ENCODE measurements around the gene SCP2.
"Not testable (repeated sequence)": the region's sequence is repeated elsewhere in the genome, so short reads cannot be mapped to it uniquely, and the experiment has no call there.

SCP2 gene

GRCh38 chr1:52996653-52997052 is 69.6 kb downstream of the SCP2 start:
- DNase-seq (no peak), ATAC-seq (ENCODE audit: insufficient read depth, low read depth) (no peak)
- H3K9ac ChIP-seq (ENCODE audit: low read depth, low read length) = no peak overlapping the region
- no peaks in the 10 kb centered on the region for H3K27me3 ChIP-seq (ENCODE audit: insufficient read depth, low read length, poor library complexity)
- TF ChIP-seq CTCF (IDR thresholded peaks at IDR 0.05; ENCODE audit: borderline replicate concordance, extremely low read depth, low read length, poor library complexity, severe bottlenecking) (no peak), EZH2 (IDR thresholded peaks at IDR 0.05; ENCODE audit: borderline replicate concordance, low read depth, low read length, severe bottlenecking) (no peak)
- H3K79me2 ChIP-seq (ENCODE audit: insufficient read depth, low read length) = no peaks in the 10 kb centered on the region
- H2AFZ ChIP-seq (ENCODE audit: low read depth, low read length) = no peak overlapping the region
- no peaks in the 10 kb centered on the region for H3K9me3 ChIP-seq (ENCODE audit: insufficient read depth, low read length, severe bottlenecking)
- no peak overlapping the region for H3K27ac ChIP-seq (ENCODE audit: low read length)
- H3K4me3 ChIP-seq (ENCODE audit: low read depth in 1 of 2, low read length in 2 of 2) = no peak overlapping the region
- no peak overlapping the region for H3K4me2 ChIP-seq (ENCODE audit: insufficient read depth, low read length)
- H4K20me1 ChIP-seq (ENCODE audit: insufficient read depth, low read length) = no peaks in the 10 kb centered on the region
- no peaks in the 10 kb centered on the region for H3K4me1 ChIP-seq (ENCODE audit: insufficient read depth, low read length)
- H3K36me3 ChIP-seq (ENCODE audit: insufficient read depth, low read length) = no peaks in the 10 kb centered on the region

GRCh38 chr1:53001128-53001527 is 74.1 kb downstream of the SCP2 start:
- H3K4me1 ChIP-seq (ENCODE audit: insufficient read depth, low read length) = no peaks in the 10 kb centered on the region
- TF ChIP-seq CTCF (IDR thresholded peaks at IDR 0.05; ENCODE audit: borderline replicate concordance, extremely low read depth, low read length, poor library complexity, severe bottlenecking) (no peak), EZH2 (IDR thresholded peaks at IDR 0.05; ENCODE audit: borderline replicate concordance, low read depth, low read length, severe bottlenecking) (no peak)
- H3K4me3 ChIP-seq (ENCODE audit: low read depth in 1 of 2, low read length in 2 of 2) = no peak overlapping the region
- H3K27me3 ChIP-seq (ENCODE audit: insufficient read depth, low read length, poor library complexity) = no peaks in the 10 kb centered on the region
- no peaks in the 10 kb centered on the region for H3K9me3 ChIP-seq (ENCODE audit: insufficient read depth, low read length, severe bottlenecking)
- no peak overlapping the region for H3K27ac ChIP-seq (ENCODE audit: low read length)
- H3K36me3 ChIP-seq (ENCODE audit: insufficient read depth, low read length) = no peaks in the 10 kb centered on the region
- H3K79me2 ChIP-seq (ENCODE audit: insufficient read depth, low read length) = no peaks in the 10 kb centered on the region
- no peak overlapping the region for H2AFZ ChIP-seq (ENCODE audit: low read depth, low read length)
- no peak overlapping the region for H3K9ac ChIP-seq (ENCODE audit: low read depth, low read length)
- ATAC-seq (ENCODE audit: insufficient read depth, low read depth) = no peak
- DNase-seq = no peak
- H3K4me2 ChIP-seq (ENCODE audit: insufficient read depth, low read length) = no peak overlapping the region
- H4K20me1 ChIP-seq (ENCODE audit: insufficient read depth, low read length) = no peaks in the 10 kb centered on the region

DNA sequence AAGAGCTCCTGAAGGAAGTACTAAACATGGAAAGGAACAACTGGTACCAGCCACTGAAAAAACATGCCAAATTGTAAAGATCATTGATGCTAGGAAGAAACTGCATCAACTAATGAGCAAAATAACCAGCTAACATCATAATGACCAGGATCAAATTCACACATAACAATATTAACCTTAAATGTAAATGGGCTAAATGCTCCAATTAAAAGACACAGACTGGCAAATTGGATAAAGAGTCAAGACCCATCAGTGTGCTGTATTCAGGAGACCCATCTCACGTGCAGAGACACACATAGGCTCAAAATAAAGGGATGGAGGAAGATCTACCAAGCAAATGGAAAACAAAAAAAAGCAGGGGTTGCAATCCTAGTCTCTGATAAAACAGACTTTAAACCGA is 79.5 kb downstream of the SCP2 start:
- H3K27ac ChIP-seq (ENCODE audit: low read length); ATAC-seq (ENCODE audit: insufficient read depth, low read depth): not testable (repeated sequence)

GRCh38 chr1:53010247-53010646 is 83.2 kb downstream of the SCP2 start:
- not testable (repeated sequence) for H3K9me3 ChIP-seq (ENCODE audit: insufficient read depth, low read length, severe bottlenecking); DNase-seq; H3K4me1 ChIP-seq (ENCODE audit: insufficient read depth, low read length); H3K36me3 ChIP-seq (ENCODE audit: insufficient read depth, low read length); H3K79me2 ChIP-seq (ENCODE audit: insufficient read depth, low read length); H3K4me2 ChIP-seq (ENCODE audit: insufficient read depth, low read length); H2AFZ ChIP-seq (ENCODE audit: low read depth, low read length); H3K4me3 ChIP-seq (ENCODE audit: low read depth in 1 of 2, low read length in 2 of 2); H4K20me1 ChIP-seq (ENCODE audit: insufficient read depth, low read length); H3K9ac ChIP-seq (ENCODE audit: low read depth, low read length); H3K27ac ChIP-seq (ENCODE audit: low read length); ATAC-seq (ENCODE audit: insufficient read depth, low read depth); H3K27me3 ChIP-seq (ENCODE audit: insufficient read depth, low read length, poor library complexity)

More for the DNA sequence above, 79.5 kb downstream of the SCP2 start:
- not testable (repeated sequence) for H3K27me3 ChIP-seq (ENCODE audit: insufficient read depth, low read length, poor library complexity); H3K9ac ChIP-seq (ENCODE audit: low read depth, low read length); H3K9me3 ChIP-seq (ENCODE audit: insufficient read depth, low read length, severe bottlenecking); H4K20me1 ChIP-seq (ENCODE audit: insufficient read depth, low read length); H3K4me3 ChIP-seq (ENCODE audit: low read depth in 1 of 2, low read length in 2 of 2); H3K36me3 ChIP-seq (ENCODE audit: insufficient read depth, low read length); H3K79me2 ChIP-seq (ENCODE audit: insufficient read depth, low read length); DNase-seq; H3K4me2 ChIP-seq (ENCODE audit: insufficient read depth, low read length); H3K4me1 ChIP-seq (ENCODE audit: insufficient read depth, low read length); H2AFZ ChIP-seq (ENCODE audit: low read depth, low read length)

Measured in DND-41 (cell line).